DOHH2 (cell line): ENCODE results near the gene CNTNAP2.

Experiments used
- H3F3A ChIP-seq: fragments of 200-600 bp; sonication (generic), shearing (Covaris generic); 2 replicates; pipeline ENCODE4 v1.6.0; 2016; ENCODE audit warnings: antibody characterized with exemption, mild to moderate bottlenecking; ENCODE audit not compliant: control insufficient read depth, insufficient read depth
- H3K27ac ChIP-seq: fragments of 200-600 bp; sonication (generic); 2 replicates; pipeline ENCODE4 v1.5.1; 2014; ENCODE audit warnings: low read depth, mild to moderate bottlenecking, low read length, moderate library complexity
- H3K27me3 ChIP-seq: fragments of 200-600 bp; sonication (generic); 2 replicates; pipeline ENCODE4 v1.6.1; 2014; ENCODE audit warnings: mild to moderate bottlenecking, low read length, mixed read lengths; ENCODE audit not compliant: control insufficient read depth
- H3K36me3 ChIP-seq: fragments of 200-600 bp; sonication (generic); 2 replicates; pipeline ENCODE4 v1.6.1; 2014; ENCODE audit warnings: mild to moderate bottlenecking, low read length, moderate library complexity, mixed read lengths; ENCODE audit not compliant: control insufficient read depth
- H3K4me1 ChIP-seq: fragments of 200-600 bp; sonication (generic); 2 replicates; pipeline ENCODE4 v1.6.1; 2014; ENCODE audit warnings: mild to moderate bottlenecking, low read length, mixed read lengths; ENCODE audit not compliant: control insufficient read depth
- H3K4me2 ChIP-seq: fragments of 200-600 bp; sonication (generic); 2 replicates; pipeline ENCODE4 v1.6.0; 2014; ENCODE audit warnings: mild to moderate bottlenecking, low read length, moderate library complexity
- H3K4me3 ChIP-seq: fragments of 200-600 bp; sonication (generic); 2 replicates; pipeline ENCODE4 v1.5.1; 2014; ENCODE audit warnings: mild to moderate bottlenecking, low read length, mixed read lengths
- H3K79me2 ChIP-seq: fragments of 200-600 bp; sonication (generic); 2 replicates; pipeline ENCODE4 v1.6.1; 2014; ENCODE audit warnings: mild to moderate bottlenecking, low read length, mixed read lengths; ENCODE audit not compliant: control insufficient read depth
- H3K9me2 ChIP-seq: fragments of 200-600 bp; sonication (generic); replicated peaks from 2 replicates; pipeline ENCODE4 v1.6.1; 2014; ENCODE audit warnings: mild to moderate bottlenecking, low read length, mixed read lengths; ENCODE audit not compliant: control insufficient read depth
- H3K9me3 ChIP-seq: fragments of 200-600 bp; sonication (generic); 2 replicates; pipeline ENCODE4 v1.6.1; 2014; ENCODE audit warnings: antibody characterized with exemption, low read length, mixed read lengths; ENCODE audit not compliant: control insufficient read depth, insufficient read depth
- H4K20me1 ChIP-seq: fragments of 200-600 bp; sonication (generic); 2 replicates; pipeline ENCODE4 v1.6.0; 2014; ENCODE audit warnings: low read depth, mild to moderate bottlenecking, antibody characterized with exemption, low read length, moderate library complexity; ENCODE audit not compliant: control insufficient read depth, insufficient read depth
- CTCF ChIP-seq: fragments of 200-600 bp; sonication (generic); IDR thresholded peaks from one replicate; pipeline ENCODE4 v1.5.1; 2014; ENCODE audit warnings: antibody characterized with exemption, mild to moderate bottlenecking, low read depth, low read length; ENCODE audit not compliant: poor library complexity, severe bottlenecking
- EZH2phosphoT487 ChIP-seq: fragments of 200-600 bp; sonication (generic); IDR thresholded peaks from 2 replicates; pipeline ENCODE4 v1.6.1; 2017; ENCODE audit warnings: borderline replicate concordance, mild to moderate bottlenecking, antibody characterized with exemption, low read length, moderate library complexity, mixed read lengths

Gene CNTNAP2

DNA sequence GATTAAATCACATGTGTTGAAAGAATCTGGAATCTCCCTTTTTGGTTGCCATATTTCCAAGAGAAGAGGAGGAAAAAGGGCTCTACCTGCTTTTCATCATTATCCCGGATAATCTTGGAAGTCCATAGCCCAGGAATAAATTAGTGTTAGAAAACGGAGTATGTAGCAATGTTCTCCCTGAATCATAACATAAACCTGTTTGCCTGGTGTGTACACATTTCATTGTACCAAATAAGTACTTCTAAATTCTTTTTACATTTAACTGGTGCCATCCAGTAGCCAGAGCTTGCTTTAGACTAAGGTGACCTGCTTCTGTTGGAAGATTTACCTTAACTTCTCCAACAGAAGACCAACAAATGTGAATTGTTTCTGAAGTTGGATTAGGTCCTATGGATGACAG, 2291.7 kb downstream of the CNTNAP2 start:
- Histone ChIP-seq H3K36me3 (no peaks in the 10 kb centered on the region), H3K4me1 (no peaks in the 10 kb centered on the region), H4K20me1 (no peaks in the 10 kb centered on the region), H3K27me3 (peaks cover 10% of the 10 kb centered on the region; the same call in 1 of the 2 replicates), H3K4me3 (no peak overlapping the region), H3K4me2 (no peak overlapping the region), H3K9me2 (no peaks in the 10 kb centered on the region), H3K9me3 (no peaks in the 10 kb centered on the region), H3K27ac (no peak overlapping the region), H3K79me2 (no peaks in the 10 kb centered on the region), H3F3A (no peaks in the 10 kb centered on the region)
- no peak for TF ChIP-seq CTCF
- no peak for TF ChIP-seq EZH2phosphoT487

DNA sequence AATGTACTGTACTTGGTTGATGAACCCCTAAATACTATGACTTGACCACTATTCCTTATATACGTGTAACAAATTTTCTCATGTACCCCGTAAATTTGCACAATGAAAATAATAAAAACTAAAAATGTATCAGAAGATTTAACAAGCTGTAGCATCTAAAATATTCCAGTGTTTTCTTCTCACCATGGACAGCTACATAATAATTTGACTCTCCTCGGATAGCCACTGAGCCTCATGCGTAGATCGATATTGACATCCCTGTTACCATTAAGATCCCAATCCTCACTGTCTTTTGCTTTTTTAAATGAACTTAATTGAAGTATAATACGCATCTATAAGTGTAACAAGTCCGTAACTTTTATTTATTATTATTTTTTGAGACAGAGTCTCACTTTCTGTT, 2294.3 kb downstream of the CNTNAP2 start:
- no peak for TF ChIP-seq EZH2phosphoT487
- no peak for TF ChIP-seq CTCF
- no peaks in the 10 kb centered on the region for H3K4me1 ChIP-seq
- H3K9me2 ChIP-seq, result no peaks in the 10 kb centered on the region
- H3K4me2 ChIP-seq, result no peak overlapping the region
- H3K79me2 ChIP-seq, result no peaks in the 10 kb centered on the region
- H3K27ac ChIP-seq, result no peak overlapping the region
- no peak overlapping the region for H3K4me3 ChIP-seq
- peaks cover 4% of the 10 kb centered on the region; the same call in 1 of the 2 replicates for H3K27me3 ChIP-seq
- no peaks in the 10 kb centered on the region for H3K9me3 ChIP-seq
- H3F3A ChIP-seq, result no peaks in the 10 kb centered on the region
- no peaks in the 10 kb centered on the region for H4K20me1 ChIP-seq
- no peaks in the 10 kb centered on the region for H3K36me3 ChIP-seq

- Histone ChIP-seq H3K4me2 (no peak overlapping the region), H3K4me1 (no peaks in the 10 kb centered on the region), H3K4me3 (no peak overlapping the region), H3K27me3 (peaks cover 8% of the 10 kb centered on the region), H3K9me3 (no peaks in the 10 kb centered on the region), H3K79me2 (no peaks in the 10 kb centered on the region), H3K9me2 (no peaks in the 10 kb centered on the region), H4K20me1 (no peaks in the 10 kb centered on the region), H3F3A (no peaks in the 10 kb centered on the region), H3K36me3 (no peaks in the 10 kb centered on the region), H3K27ac (no peak overlapping the region)
- TF ChIP-seq EZH2phosphoT487, result no peak
- no peak for TF ChIP-seq CTCF
Measured at GRCh38 chr7:148412691-148413090, 2296.1 kb downstream of the CNTNAP2 start.
